ENCODE measurements around the gene OR5L1.

OR5L1 gene

GRCh38 chr11:55811067-55811466 is at the start of gene OR5L1:
OR5L1 (plus strand) TSS chr11:55811367; CDS start chr11:55811467, 100 bp downstream.
- DNase-seq, result no peak

- no peak for DNase-seq
These were observed 38.0 kb upstream of the OR5L1 start, which contains the start of gene OR5D13 for GRCh38 chr11:55773138-55773537. OR5D13 (plus strand) TSS chr11:55773438; CDS start chr11:55773438, 0 bp downstream.

- DNase-seq, result no peak
These were observed 19.6 kb upstream of the OR5L1 start for GRCh38 chr11:55791606-55792005.

DNA sequence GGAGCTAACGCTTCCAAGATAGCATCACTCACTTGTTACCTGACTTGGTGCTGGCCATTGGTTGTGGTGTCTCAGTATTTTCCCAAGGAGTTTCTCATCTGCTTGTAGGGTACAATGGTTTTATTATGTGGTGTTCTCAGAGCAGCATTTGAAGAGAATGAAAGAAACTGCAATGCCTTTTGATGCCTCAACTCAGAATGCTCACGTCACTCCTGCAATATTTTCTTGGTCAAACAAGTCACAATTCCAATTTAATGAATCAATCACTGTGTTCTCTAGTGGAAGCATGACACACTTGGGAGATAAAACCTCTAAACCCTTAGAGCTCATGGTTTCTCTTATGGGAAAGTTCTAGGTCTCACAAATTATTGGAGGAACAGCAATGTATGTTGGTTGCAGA is 17.8 kb upstream of the OR5L1 start:
- DNase-seq, result no peak

DNA sequence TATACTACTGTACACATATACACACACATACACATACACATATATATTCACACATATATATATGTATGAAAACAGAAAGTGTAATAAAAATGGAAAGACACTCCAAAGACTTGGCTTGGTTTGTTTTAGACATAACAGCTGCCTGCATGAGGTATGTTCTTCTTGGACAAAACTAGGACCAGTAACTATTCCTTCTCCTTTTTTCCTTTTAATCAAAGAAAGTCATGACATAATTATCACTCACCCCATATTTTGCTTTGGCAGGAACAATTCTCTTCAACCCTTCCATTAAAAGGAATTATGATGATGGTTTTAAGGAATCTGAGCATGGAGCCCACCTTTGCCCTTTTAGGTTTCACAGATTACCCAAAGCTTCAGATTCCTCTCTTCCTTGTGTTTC is 15.9 kb upstream of the OR5L1 start, which contains the start of gene OR5D14:
Gene OR5D14, plus strand, starts transcription at position 301 of the 400 bp plus-strand sequence. Its CDS starts 0 bp downstream, at position 301.
- DNase-seq, result no peak

GRCh38 chr11:55806248-55806647 is 4.9 kb upstream of the OR5L1 start:
- DNase-seq, result no peak

GRCh38 chr11:55819330-55819729 is 8.2 kb downstream of the OR5L1 start, which contains the start of gene OR5D18:
OR5D18 (plus strand) TSS chr11:55819630; CDS start chr11:55819630, 0 bp downstream.
- DNase-seq, result no peak

- no peak for DNase-seq
These were observed 15.8 kb downstream of the OR5L1 start, which contains the start of gene OR5L2 for GRCh38 chr11:55826919-55827318. OR5L2 (plus strand) TSS chr11:55827219; CDS start chr11:55827219, 0 bp downstream.

DNA sequence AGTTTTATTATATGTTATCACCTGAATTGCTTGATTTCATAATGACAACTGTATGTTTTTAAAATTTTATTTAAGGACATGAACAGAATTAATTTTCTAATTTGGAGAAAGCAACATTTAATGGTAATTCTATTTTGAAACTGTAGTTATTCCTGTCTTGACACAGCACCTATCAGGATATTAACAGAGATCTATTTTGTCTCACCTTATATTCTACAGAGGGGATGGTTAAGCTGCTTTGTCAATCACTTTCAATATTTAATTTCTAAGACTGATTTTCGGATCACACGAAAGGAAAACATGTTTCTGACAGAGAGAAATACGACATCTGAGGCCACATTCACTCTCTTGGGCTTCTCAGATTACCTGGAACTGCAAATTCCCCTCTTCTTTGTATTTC is 27.3 kb downstream of the OR5L1 start, which contains the start of gene OR5D16:
Gene OR5D16, plus strand, starts transcription at position 301 of the 400 bp plus-strand sequence. Its CDS starts 0 bp downstream, at position 301.
- no peak for DNase-seq

DNA sequence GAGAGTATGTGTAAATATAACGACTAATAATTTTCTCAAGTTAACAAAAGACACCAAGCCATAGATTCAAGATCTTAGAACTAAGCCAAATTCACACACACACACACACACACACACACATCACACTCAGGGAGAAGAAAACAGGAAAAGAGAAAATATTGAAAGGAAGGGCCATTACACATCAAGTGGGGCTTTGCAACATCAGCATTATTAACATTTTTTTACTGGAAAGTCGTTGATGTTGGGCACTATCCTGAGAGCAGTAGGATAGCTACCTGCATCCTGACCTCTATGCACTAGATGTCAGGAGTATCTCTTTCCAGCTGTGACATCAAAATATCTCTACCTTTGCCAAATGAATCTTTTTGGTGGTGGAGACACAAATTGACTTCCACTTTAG is 36.3 kb downstream of the OR5L1 start:
- no peak for DNase-seq

- no peak for DNase-seq
These were observed 37.9 kb downstream of the OR5L1 start for GRCh38 chr11:55849037-55849436.

GRCh38 chr11:55852141-55852540 is 41.0 kb downstream of the OR5L1 start:
- DNase-seq, result no peak

DNA sequence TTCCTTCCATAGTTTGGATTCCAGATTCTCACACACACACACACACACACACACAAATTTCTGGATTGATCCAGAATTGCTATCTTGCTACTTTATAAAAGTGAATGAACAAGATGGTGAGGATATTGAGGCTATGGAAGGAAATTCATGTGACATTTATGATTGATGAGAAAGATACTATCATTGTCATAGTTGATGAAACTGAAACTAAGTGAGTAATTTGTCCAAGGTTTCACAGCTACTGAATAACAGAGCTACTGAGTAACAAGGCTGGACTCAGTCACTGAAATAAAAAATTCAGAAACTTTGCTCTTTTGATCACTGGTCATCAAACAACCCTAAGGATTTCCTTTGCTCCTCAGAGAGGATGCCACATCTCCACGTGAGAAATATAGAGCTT is 43.5 kb downstream of the OR5L1 start:
- no peak for DNase-seq
